Uterus (tissue), 4 donors: ENCODE measurements around the gene TBC1D32. TPM values are rescaled to one million over a fixed set of nuclear protein-coding genes. Genes with fewer than 3 reads are reported as not detected.

Source experiments
- DNase-seq, 2 donors: peaks; one replicate each; pipeline ENCODE4 v3.0.0-alpha.2; 2019 to 2020
- H3K27ac ChIP-seq, 2 donors: fragments of 200-600 bp; sonication (generic); 1 replicate in 1 of 2; 2 replicates in 1 of 2; pipeline ENCODE4 v1.5.1; 2016 to 2018
- H3K27me3 ChIP-seq, 2 donors: fragments of 200-600 bp; sonication (generic); one replicate each; pipeline ENCODE4 v1.5.1; 2018 to 2019; ENCODE audit warnings: control low read depth in 1 of 2
- H3K36me3 ChIP-seq, 2 donors: fragments of 200-600 bp; sonication (generic); one replicate each; pipeline ENCODE4 v1.5.1; 2019; ENCODE audit warnings: control low read depth in 1 of 2
- H3K4me1 ChIP-seq, 2 donors: fragments of 200-600 bp; sonication (generic); one replicate each; pipeline ENCODE4 v1.5.1; 2018 to 2019; ENCODE audit warnings: control low read depth in 1 of 2
- H3K4me3 ChIP-seq, 2 donors: fragments of 200-600 bp; sonication (generic); 1 replicate in 1 of 2; 2 replicates in 1 of 2; pipeline ENCODE4 v1.5.1; 2018 to 2019; ENCODE audit warnings: mild to moderate bottlenecking in 1 of 2
- H3K9me3 ChIP-seq, 2 donors: fragments of 200-600 bp; sonication (generic); one replicate each; pipeline ENCODE4 v1.5.1; 2019; ENCODE audit warnings: control low read depth in 1 of 2
- CTCF ChIP-seq, 4 experiments: fragments of 200-600 bp in 2 of 4; fragments of 450-650 bp in 2 of 4; sonication (generic) in 2 of 4; IDR thresholded peaks; one replicate each; pipeline ENCODE4 v1.5.1; 2016 to 2019; ENCODE audit warnings: antibody characterized with exemption in 4 of 4, mild to moderate bottlenecking in 2 of 4, moderate library complexity in 1 of 4
- POLR2A ChIP-seq, 2 donors: fragments of 450-650 bp; IDR thresholded peaks; one replicate each; pipeline ENCODE4 v1.6.1; 2016; ENCODE audit warnings: antibody characterized with exemption in 2 of 2, mild to moderate bottlenecking in 1 of 2, moderate library complexity in 1 of 2
- intact Hi-C: fragments of 100-400 bp; cut with DNase I; formaldehyde crosslinking; loops from one replicate; pipeline ENCODE4 v1.15.1; 2023; ENCODE audit warnings: low total_unique reads
- total RNA-seq, 4 donors: library from RNA; depleted of rRNA in 3 of 4; stranded (reverse); fragments of >200 nt in 3 of 4; gene quantifications; one replicate each; pipeline versions ENCODE4 v1.1.0 to v1.2.4, GENCODE V29; 2014 to 2023
- donor health status: DM: yes; HTN: yes; CAD: no.

Gene TBC1D32
- total RNA-seq, 4 donors from 2014 or later = 2.1 to 73.0 (median 10.1) TPM

GRCh38 chr6:121160276-121160675 lies 174.0 kb downstream of the TBC1D32 start:
- H3K36me3 ChIP-seq = peaks cover 0 to 3% of the 10 kb centered on the region in 2 donors
- H3K9me3 ChIP-seq = no peaks in the 10 kb centered on the region
- no peak for DNase-seq
- no peaks in the 10 kb centered on the region for H3K27me3 ChIP-seq
- H3K4me1 ChIP-seq = no peaks in the 10 kb centered on the region
- H3K27ac ChIP-seq = no peak overlapping the region
- TF ChIP-seq CTCF (IDR thresholded peaks at IDR 0.05) (no peak), POLR2A (IDR thresholded peaks at IDR 0.05) (no peak)
- H3K4me3 ChIP-seq = no peak overlapping the region
- intact Hi-C loops = no loop called here

GRCh38 chr6:121158891-121159290 lies 175.4 kb downstream of the TBC1D32 start:
- TF ChIP-seq CTCF (IDR thresholded peaks at IDR 0.05) (no peak), POLR2A (IDR thresholded peaks at IDR 0.05) (no peak)
- Histone ChIP-seq H3K9me3 (no peaks in the 10 kb centered on the region), H3K4me1 (no peaks in the 10 kb centered on the region), H3K27ac (no peak overlapping the region), H3K36me3 (peaks cover 0 to 3% of the 10 kb centered on the region in 2 donors), H3K4me3 (no peak overlapping the region), H3K27me3 (no peaks in the 10 kb centered on the region)
- DNase-seq = no peak
- intact Hi-C loops = no loop called here

- Histone ChIP-seq H3K4me1 (no peaks in the 10 kb centered on the region), H3K27me3 (no peaks in the 10 kb centered on the region), H3K36me3 (peaks cover 0 to 3% of the 10 kb centered on the region in 2 donors), H3K9me3 (no peaks in the 10 kb centered on the region), H3K27ac (no peak overlapping the region), H3K4me3 (no peak overlapping the region)
- no peak for TF ChIP-seq CTCF (IDR thresholded peaks at IDR 0.05)
- no peak for TF ChIP-seq POLR2A (IDR thresholded peaks at IDR 0.05)
- intact Hi-C loops = no loop called here
- no peak for DNase-seq
These were observed 175.8 kb downstream of the TBC1D32 start for GRCh38 chr6:121158438-121158837.

GRCh38 chr6:121157906-121158305 lies 176.4 kb downstream of the TBC1D32 start:
- Histone ChIP-seq H3K4me1 (no peaks in the 10 kb centered on the region), H3K4me3 (no peak overlapping the region), H3K9me3 (no peaks in the 10 kb centered on the region), H3K27ac (no peak overlapping the region), H3K27me3 (no peaks in the 10 kb centered on the region), H3K36me3 (peaks cover 0 to 3% of the 10 kb centered on the region in 2 donors)
- DNase-seq = no peak
- intact Hi-C loops = no loop called here
- TF ChIP-seq POLR2A (IDR thresholded peaks at IDR 0.05) = no peak
- TF ChIP-seq CTCF (IDR thresholded peaks at IDR 0.05) = no peak

GRCh38 chr6:121143476-121143875 lies 190.8 kb downstream of the TBC1D32 start:
- intact Hi-C loops = no loop called here
- H3K4me1 ChIP-seq = no peaks in the 10 kb centered on the region
- no peak overlapping the region for H3K27ac ChIP-seq
- H3K27me3 ChIP-seq = no peaks in the 10 kb centered on the region
- H3K4me3 ChIP-seq = no peak overlapping the region
- H3K36me3 ChIP-seq = no peaks in the 10 kb centered on the region
- H3K9me3 ChIP-seq = no peaks in the 10 kb centered on the region
- no peak for TF ChIP-seq CTCF (IDR thresholded peaks at IDR 0.05)
- DNase-seq = no peak
